Stimulated activated CD4-positive, alpha-beta T cell treated with anti-CD3 and anti-CD28 coated beads, Interleukin-4, amount 100 ng/mL, for 1 hour (primary cell): Measurements from ENCODE around the gene HLF.

ENCODE experiments used
- DNase-seq: peaks from one replicate; pipeline ENCODE4 v3.0.0-alpha.2; 2020

The HLF gene

GRCh38 chr17:55258578-55259135 lies 6.1 kb upstream of the HLF start:
- no peak for DNase-seq

- DNase-seq = no peak
These were observed 5.1 kb upstream of the HLF start for GRCh38 chr17:55259684-55260111.

- DNase-seq = no peak
These were observed 3.4 kb upstream of the HLF start for GRCh38 chr17:55261311-55261710.

GRCh38 chr17:55263569-55264277 lies 1.0 kb upstream of the HLF start:
- peak; percentile 6 for DNase-seq

- no peak for DNase-seq
These were observed 499 bp upstream of the HLF start for GRCh38 chr17:55264278-55264644.

GRCh38 chr17:55265311-55266021 lies 706 bp downstream of the HLF start:
- DNase-seq = peak; percentile 21

- DNase-seq = peak; percentile 3
These were observed 1.5 kb downstream of the HLF start for GRCh38 chr17:55266051-55266957.

- DNase-seq = no peak
These were observed 2.4 kb downstream of the HLF start for GRCh38 chr17:55266958-55267688.

GRCh38 chr17:55267777-55268648 lies 3.3 kb downstream of the HLF start:
- no peak for DNase-seq

GRCh38 chr17:55268649-55269480 lies 4.1 kb downstream of the HLF start:
- no peak for DNase-seq

- DNase-seq = no peak
These were observed 5.1 kb downstream of the HLF start for GRCh38 chr17:55269894-55270293.

GRCh38 chr17:55271223-55271571 lies 6.4 kb downstream of the HLF start:
- DNase-seq = no peak

GRCh38 chr17:55271958-55272710 lies 7.4 kb downstream of the HLF start:
- DNase-seq = no peak

GRCh38 chr17:55272711-55273578 lies 8.2 kb downstream of the HLF start:
- no peak for DNase-seq

GRCh38 chr17:55273579-55274354 lies 9.0 kb downstream of the HLF start:
- DNase-seq = no peak

- no peak for DNase-seq
These were observed 9.8 kb downstream of the HLF start for GRCh38 chr17:55274355-55275255.
